Lung (tissue), 13 donors: ENCODE data around the gene MAP7D1. TPM values are rescaled to one million over a fixed set of nuclear protein-coding genes. Genes with fewer than 3 reads are reported as not detected.
"Not testable (repeated sequence)": the region's sequence is repeated elsewhere in the genome, so short reads cannot be mapped to it uniquely, and the experiment has no call there.

ENCODE experiments used
- ATAC-seq: fragments of 200-7000 bp; cut with Tn5 transposase; one replicate; pipeline ENCODE4 v1.9.1; 2020; ENCODE audit warnings: moderate number of reproducible peaks; ENCODE audit not compliant: insufficient read depth, low FRiP score
- DNase-seq, 3 donors: peaks; one replicate each; pipeline ENCODE4 v3.0.0-alpha.2; 2013 to 2017
- H3K27ac ChIP-seq, 2 donors: one replicate each; pipeline ENCODE4 v1.5.1; 2013; ENCODE audit warnings: mild to moderate bottlenecking in 2 of 2, moderate library complexity in 2 of 2, control low read depth in 1 of 2, inconsistent platforms in 1 of 2, low read depth in 1 of 2, low read length in 1 of 2
- H3K27me3 ChIP-seq, 3 donors: one replicate each; pipeline ENCODE4 v1.5.1; 2013; ENCODE audit warnings: low read length in 2 of 3; ENCODE audit not compliant: control insufficient read depth in 3 of 3, insufficient read depth in 3 of 3
- H3K36me3 ChIP-seq, 4 donors: one replicate each; pipeline ENCODE4 v1.5.1; 2013; ENCODE audit warnings: low read length in 4 of 4, mild to moderate bottlenecking in 1 of 4, moderate library complexity in 1 of 4; ENCODE audit not compliant: control insufficient read depth in 4 of 4, insufficient read depth in 4 of 4
- H3K4me1 ChIP-seq, 5 donors: one replicate each; pipeline ENCODE4 v1.5.1; 2013; ENCODE audit warnings: low read length in 5 of 5, mild to moderate bottlenecking in 2 of 5, moderate library complexity in 1 of 5; ENCODE audit not compliant: control insufficient read depth in 5 of 5, insufficient read depth in 5 of 5
- H3K4me3 ChIP-seq: one replicate; pipeline ENCODE4 v1.5.1; 2013; ENCODE audit warnings: mild to moderate bottlenecking, control low read depth, moderate library complexity
- H3K9ac ChIP-seq, 2 donors: one replicate each; pipeline ENCODE4 v1.5.1; 2013; ENCODE audit warnings: low read length in 2 of 2, control low read depth in 1 of 2; ENCODE audit not compliant: insufficient read depth in 1 of 2
- H3K9me3 ChIP-seq, 4 donors: one replicate each; pipeline ENCODE4 v1.5.1; 2013; ENCODE audit warnings: low read length in 3 of 4, mild to moderate bottlenecking in 1 of 4, moderate library complexity in 1 of 4; ENCODE audit not compliant: control insufficient read depth in 4 of 4, insufficient read depth in 3 of 4
- WGBS, 2 donors: extraction: QIAGEN DNeasy Blood & Tissue Kit; methylation state at CpG; one replicate each; pipeline ENCODE4 v1.1.7; 2013; 5-methylcytosine and 5-hydroxymethylcytosine counted together
- polyA plus RNA-seq, 2 donors: library from polyadenylated mRNA; stranded (reverse); fragments of 200-250 nt; gene quantifications; one replicate each; pipeline ENCODE4 v1.2.1, GENCODE V29; 2013
- small RNA-seq: library from RNA; depleted of rRNA; stranded (forward); fragments of <200 nt; gene quantifications from one replicate; pipeline ENCODE3, GENCODE V24; 2014; ENCODE audit warnings: low replicate concordance
- total RNA-seq, 2 donors: library from RNA; depleted of rRNA in 1 of 2; stranded (reverse); fragments of >200 nt in 1 of 2; gene quantifications; one replicate each; pipeline ENCODE4 v1.2.1, GENCODE V29; 2014 to 2021
- TF ChIP-seq, protein P1 (sequence below): IDR thresholded peaks from 2 replicates; pipeline ENCODE4 v1.5.1; 2012; ENCODE audit warnings: mild to moderate bottlenecking; ENCODE audit errors: control extremely low read depth, extremely low read depth
- donor health status: control.
- donor health status: control.
- donor health status: Bipolar disorder and iron deficiency.
- donor health status: healthy.
- donor health status: DM: yes; HTN: yes; CAD: no.

MAP7D1 gene
- total and polyA plus RNA-seq, 4 donors = 47.3 to 140 (median 78.5) TPM

- Histone ChIP-seq H3K4me3 (peak overlapping the region; percentile 73), H3K36me3 (peaks cover 2 to 9% (median 5%) of the 10 kb centered on the region in 4 donors), H3K4me1 (peaks cover 0 to 26% (median 7%) of the 10 kb centered on the region in 5 donors), H3K27me3 (no peaks in the 10 kb centered on the region), H3K9me3 (no peaks in the 10 kb centered on the region), H3K27ac (peak overlapping the region; percentile 92 to 95), H3K9ac (peak overlapping the region in 1 of 2 donors; percentile 95)
- DNase-seq (no peak), ATAC-seq (no peak)
- TF ChIP-seq, protein P1, sequence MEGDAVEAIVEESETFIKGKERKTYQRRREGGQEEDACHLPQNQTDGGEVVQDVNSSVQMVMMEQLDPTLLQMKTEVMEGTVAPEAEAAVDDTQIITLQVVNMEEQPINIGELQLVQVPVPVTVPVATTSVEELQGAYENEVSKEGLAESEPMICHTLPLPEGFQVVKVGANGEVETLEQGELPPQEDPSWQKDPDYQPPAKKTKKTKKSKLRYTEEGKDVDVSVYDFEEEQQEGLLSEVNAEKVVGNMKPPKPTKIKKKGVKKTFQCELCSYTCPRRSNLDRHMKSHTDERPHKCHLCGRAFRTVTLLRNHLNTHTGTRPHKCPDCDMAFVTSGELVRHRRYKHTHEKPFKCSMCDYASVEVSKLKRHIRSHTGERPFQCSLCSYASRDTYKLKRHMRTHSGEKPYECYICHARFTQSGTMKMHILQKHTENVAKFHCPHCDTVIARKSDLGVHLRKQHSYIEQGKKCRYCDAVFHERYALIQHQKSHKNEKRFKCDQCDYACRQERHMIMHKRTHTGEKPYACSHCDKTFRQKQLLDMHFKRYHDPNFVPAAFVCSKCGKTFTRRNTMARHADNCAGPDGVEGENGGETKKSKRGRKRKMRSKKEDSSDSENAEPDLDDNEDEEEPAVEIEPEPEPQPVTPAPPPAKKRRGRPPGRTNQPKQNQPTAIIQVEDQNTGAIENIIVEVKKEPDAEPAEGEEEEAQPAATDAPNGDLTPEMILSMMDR = no peak
- 15 to 42% methylated on average over 10 of the region's 10 CpGs for WGBS, 2 donors
Measured at GRCh38 chr1:36225283-36225899, 69.4 kb downstream of the MAP7D1 start.

- 94 to 96% methylated on average over 12 of the region's 12 CpGs for WGBS, 2 donors
- H3K9me3 ChIP-seq, DNase-seq, H3K9ac ChIP-seq, ATAC-seq, H3K4me3 ChIP-seq, H3K27me3 ChIP-seq, H3K27ac ChIP-seq: not testable (repeated sequence)
- Histone ChIP-seq H3K36me3 (peaks cover 8 to 16% (median 15%) of the 10 kb centered on the region in 4 donors), H3K4me1 (peaks cover 1 to 27% (median 7%) of the 10 kb centered on the region in 5 donors)
Measured at GRCh38 chr1:36230279-36230678, 74.3 kb downstream of the MAP7D1 start.

Small RNAs within 50 kb of the gene (small RNA-seq; reads per million reads assigned to genes)
- not detected for gene RN7SL131P

Other genes with a start within 250 kb of the MAP7D1 start
- gene AGO3, start 225.1 kb upstream of the MAP7D1 start, total RNA-seq = 10 to 100 TPM; 32.4 to 60.4 TPM
- gene AGO3, start 225.1 kb upstream of the MAP7D1 start, polyA plus RNA-seq = 1 to 10 TPM; 4.4 to 6.8 TPM
- gene TEKT2, start 72.1 kb upstream of the MAP7D1 start, total RNA-seq = 10 to 100 TPM; 21.3 to 40.2 TPM
- 10 to 100 TPM; 10.2 to 11.6 TPM for gene TEKT2, start 72.1 kb upstream of the MAP7D1 start, polyA plus RNA-seq
- 10 to 100 TPM; 22.0 to 44.3 TPM for gene ADPRS, start 67.3 kb upstream of the MAP7D1 start, total RNA-seq
- gene ADPRS, start 67.3 kb upstream of the MAP7D1 start, polyA plus RNA-seq = 10 to 100 TPM; 29.9 to 35.2 TPM
- 1 to 10 TPM; 2.0 to 6.0 TPM for gene COL8A2, start 30.9 kb upstream of the MAP7D1 start, total RNA-seq
- 1 to 10 TPM; 2.8 to 3.8 TPM for gene COL8A2, start 30.9 kb upstream of the MAP7D1 start, polyA plus RNA-seq
- 10 to 100 TPM; 37.3 to 61.8 TPM for gene TRAPPC3, start 6.7 kb upstream of the MAP7D1 start, total RNA-seq
- gene TRAPPC3, start 6.7 kb upstream of the MAP7D1 start, polyA plus RNA-seq = 10 to 100 TPM; 60.8 to 83.9 TPM
- 10 to 100 TPM; 92.8 to 92.9 TPM for gene THRAP3, start 68.3 kb downstream of the MAP7D1 start, total RNA-seq
- gene THRAP3, start 68.3 kb downstream of the MAP7D1 start, polyA plus RNA-seq = 10 to 100 TPM; 25.1 to 41.7 TPM
- 10 to 100 TPM; 13.5 to 16.6 TPM for gene SH3D21, start 150.2 kb downstream of the MAP7D1 start, total RNA-seq
- 1 to 10 TPM; 9.0 to 9.9 TPM for gene SH3D21, start 150.2 kb downstream of the MAP7D1 start, polyA plus RNA-seq
- 10 to 100 TPM; 31.2 to 33.5 TPM for gene EVA1B, start 167.5 kb downstream of the MAP7D1 start, total RNA-seq
- 10 to 100 TPM; 33.9 to 59.5 TPM for gene EVA1B, start 167.5 kb downstream of the MAP7D1 start, polyA plus RNA-seq
- gene STK40, start 229.8 kb downstream of the MAP7D1 start, total RNA-seq = 10 to 100 TPM; 25.4 to 82.9 TPM
- 10 to 100 TPM; 26.0 to 71.3 TPM for gene STK40, start 229.8 kb downstream of the MAP7D1 start, polyA plus RNA-seq
- gene LSM10, start 241.7 kb downstream of the MAP7D1 start, total RNA-seq = 10 to 100 TPM; 10.7 to 42.6 TPM
- gene LSM10, start 241.7 kb downstream of the MAP7D1 start, polyA plus RNA-seq = 10 to 100 TPM; 47.0 to 70.6 TPM